HFFc6 (cell line): ENCODE results near the gene CTF1. TPM values are rescaled to one million over a fixed set of nuclear protein-coding genes. Genes with fewer than 3 reads are reported as not detected.

Source experiments
- DNase-seq: peaks from one replicate; pipeline ENCODE4 v3.0.0-alpha.2; 2018
- H3K27ac Mint-ChIP-seq: 2 replicates; pipeline ENCODE4 v1.8.0; 2020; ENCODE audit warnings: mild to moderate bottlenecking, mixed read lengths
- H3K27me3 Mint-ChIP-seq: 2 replicates; pipeline ENCODE4 v1.8.0; 2021; ENCODE audit warnings: mild to moderate bottlenecking, moderate library complexity, mixed read lengths; ENCODE audit not compliant: insufficient read depth
- H3K36me3 Mint-ChIP-seq: 2 replicates; pipeline ENCODE4 v1.8.0; 2021; ENCODE audit warnings: low read depth, mixed read lengths
- H3K4me1 Mint-ChIP-seq: 2 replicates; pipeline ENCODE4 v1.8.0; 2020; ENCODE audit warnings: low read depth, mixed read lengths
- H3K4me3 Mint-ChIP-seq: 2 replicates; pipeline ENCODE4 v1.8.0; 2020; ENCODE audit warnings: mild to moderate bottlenecking, moderate library complexity, mixed read lengths
- H3K9me3 Mint-ChIP-seq: 2 replicates; pipeline ENCODE4 v1.8.0; 2020; ENCODE audit warnings: mild to moderate bottlenecking, mixed read lengths
- CTCF ChIP-seq: fragments of 200-600 bp; sonication (generic); IDR thresholded peaks from 2 replicates; pipeline ENCODE4 v1.5.0; 2021; ENCODE audit warnings: antibody characterized with exemption, mild to moderate bottlenecking
- total RNA-seq, 6 experiments: library from RNA; stranded (reverse); fragmentation: NEBNext Ultra II Directional; extraction: Animal tissue kit (Norgen Biotek cat#: 25700); gene quantifications; 2 replicates in 1 of 6; 3 replicates in 5 of 6; pipeline ENCODE4 v1.2.3, GENCODE V29; 2021

CTF1 gene
- total RNA-seq, 6 experiments from 2014 or later, result 12.0 to 16.3 (median 14.0) TPM

- Mint-ChIP-seq H3K4me3 (no peak overlapping the region), H3K9me3 (no peaks in the 10 kb centered on the region), H3K4me1 (peaks cover 17% of the 10 kb centered on the region), H3K36me3 (peaks cover 10% of the 10 kb centered on the region), H3K27me3 (no peaks in the 10 kb centered on the region; the same call in 1 of the 2 replicates), H3K27ac (peak overlapping the region; percentile 86)
- no peak for DNase-seq
- no peak for TF ChIP-seq CTCF
Measured at GRCh38 chr16:30903596-30903995, 7.2 kb downstream of the CTF1 start.

DNA sequence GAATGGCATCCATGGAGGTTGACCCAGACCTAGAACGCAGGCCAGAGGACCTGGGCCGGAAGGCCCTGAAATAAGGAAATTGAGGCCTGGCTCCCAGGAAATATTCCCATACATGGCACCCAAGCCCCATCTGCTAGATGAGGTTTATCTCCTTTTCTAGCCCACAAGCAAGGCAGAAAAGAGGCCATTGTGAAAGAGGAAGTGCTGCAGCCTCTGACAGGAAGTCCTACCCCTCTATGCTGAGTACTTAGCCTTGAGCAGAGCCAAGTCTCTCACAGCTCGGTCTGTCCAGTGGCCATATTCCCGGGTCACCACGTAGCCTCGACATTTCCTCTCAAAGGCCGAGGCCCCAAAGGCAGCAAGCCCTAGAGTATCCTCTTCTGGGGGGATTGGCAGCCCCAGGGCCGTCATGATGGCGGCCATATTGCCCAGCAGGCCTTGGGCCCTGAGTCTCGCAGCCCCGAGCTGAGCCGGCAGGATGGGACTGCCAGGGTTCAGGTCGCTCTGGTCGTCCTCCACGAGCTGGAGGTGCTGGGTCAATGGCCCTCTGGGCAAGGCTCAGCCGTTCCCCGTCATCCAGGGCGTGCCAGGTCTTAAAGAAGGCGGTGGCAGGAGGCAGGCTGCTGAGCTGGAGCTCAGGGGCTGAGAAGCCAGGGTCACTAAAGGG is 7.8 kb downstream of the CTF1 start:
- Mint-ChIP-seq H3K4me3 (no peak overlapping the region), H3K27me3 (no peaks in the 10 kb centered on the region; the same call in 1 of the 2 replicates), H3K4me1 (peaks cover 17% of the 10 kb centered on the region), H3K9me3 (no peaks in the 10 kb centered on the region), H3K27ac (peak overlapping the region; percentile 86), H3K36me3 (peaks cover 10% of the 10 kb centered on the region)
- no peak for TF ChIP-seq CTCF
- no peak for DNase-seq

- DNase-seq, result no peak
- Mint-ChIP-seq H3K4me1 (peaks cover 17% of the 10 kb centered on the region), H3K27ac (no peak overlapping the region), H3K27me3 (no peaks in the 10 kb centered on the region; the same call in 1 of the 2 replicates), H3K4me3 (no peak overlapping the region), H3K36me3 (peaks cover 5% of the 10 kb centered on the region), H3K9me3 (no peaks in the 10 kb centered on the region)
- TF ChIP-seq CTCF, result no peak
Measured at GRCh38 chr16:30907064-30907463, 10.7 kb downstream of the CTF1 start.

- H3K27ac Mint-ChIP-seq, result no peak overlapping the region
- TF ChIP-seq CTCF, result no peak
- H3K9me3 Mint-ChIP-seq, result no peaks in the 10 kb centered on the region
- H3K4me1 Mint-ChIP-seq, result no peaks in the 10 kb centered on the region
- DNase-seq, result no peak
- H3K27me3 Mint-ChIP-seq, result no peaks in the 10 kb centered on the region; the same call in 1 of the 2 replicates
- H3K4me3 Mint-ChIP-seq, result no peak overlapping the region
- no peaks in the 10 kb centered on the region for H3K36me3 Mint-ChIP-seq
Measured at GRCh38 chr16:30910427-30911029, 14.1 kb downstream of the CTF1 start.

DNA sequence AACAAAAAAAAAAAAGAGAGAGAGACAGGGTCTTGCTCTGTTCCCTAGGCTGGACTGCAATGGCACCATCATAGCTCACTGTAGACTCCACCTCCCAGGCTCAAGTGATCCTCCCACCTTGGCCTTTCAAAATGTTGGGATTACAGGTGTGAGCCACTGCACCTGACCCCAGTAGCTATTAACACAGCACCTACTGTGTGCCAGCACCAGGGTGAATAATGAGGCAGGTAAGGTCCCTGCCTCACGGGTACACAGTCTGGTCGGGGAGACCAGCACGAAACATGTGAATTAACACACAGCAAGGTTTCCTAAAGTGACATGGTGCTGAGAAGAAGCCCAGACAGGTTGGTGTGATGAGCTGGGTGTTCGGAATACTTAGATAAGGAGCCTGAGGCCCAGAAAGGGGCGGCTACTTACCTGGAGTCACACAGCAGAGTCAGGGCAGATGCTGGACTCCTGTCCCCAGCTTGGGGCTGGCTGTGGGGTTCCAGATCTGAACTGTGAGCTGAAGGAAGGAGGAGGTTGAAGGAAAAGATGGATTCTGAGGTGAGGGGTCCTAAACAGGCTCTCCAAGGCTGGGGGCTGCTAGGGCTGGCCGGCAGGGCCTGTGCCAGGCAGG is 16.5 kb downstream of the CTF1 start:
- Mint-ChIP-seq H3K36me3 (no peaks in the 10 kb centered on the region), H3K9me3 (no peaks in the 10 kb centered on the region), H3K27ac (no peak overlapping the region), H3K4me3 (no peak overlapping the region), H3K27me3 (no peaks in the 10 kb centered on the region; the same call in 1 of the 2 replicates), H3K4me1 (no peaks in the 10 kb centered on the region)
- DNase-seq, result no peak
- no peak for TF ChIP-seq CTCF
